ENCODE results near the gene MYH11.

- TF ChIP-seq CTCF (IDR thresholded peaks at IDR 0.05): no peak
- no peak for TF ChIP-seq POLR2A (IDR thresholded peaks at IDR 0.05)
These were observed 91.7 kb downstream of the MYH11 start for GRCh38 chr16:15765116-15765515.

Measured in esophagus squamous epithelium (tissue), 4 donors.